Measurements from ENCODE around the gene PFDN5. TPM values are rescaled to one million over a fixed set of nuclear protein-coding genes. Genes with fewer than 3 reads are reported as not detected.

Gene PFDN5
- total and polyA plus RNA-seq, 10 of the 15 experiments (the other 5 are each of a cell fraction or from before 2014, with no cell fraction given), result 300 to 1,596 (median 495) TPM

DNA sequence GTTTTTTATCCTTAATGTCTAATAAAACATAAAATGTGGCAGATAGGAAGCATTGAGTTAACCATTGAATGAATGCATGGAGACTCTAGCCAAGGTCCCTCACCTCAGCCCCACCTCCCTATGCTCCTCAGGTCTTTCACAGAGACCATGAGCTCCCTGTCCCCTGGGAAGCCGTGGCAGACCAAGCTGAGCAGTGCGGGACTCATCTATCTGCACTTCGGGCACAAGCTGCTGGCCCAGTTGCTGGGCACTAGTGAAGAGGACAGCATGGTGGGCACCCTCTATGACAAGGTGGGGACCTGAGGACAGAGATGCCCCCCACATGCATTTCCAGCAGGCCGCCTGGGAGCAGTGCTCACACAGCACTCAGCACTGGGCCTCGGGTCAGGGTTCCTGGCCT lies 7.6 kb downstream of the PFDN5 start (continued):
- TF ChIP-seq TAF1 (IDR thresholded peaks at IDR 0.05; ENCODE audit: borderline replicate concordance, low read depth, low read length) (no peak), ATF7 (IDR thresholded peaks at IDR 0.05; ENCODE audit: low read depth) (no peak), NBN (IDR thresholded peaks at IDR 0.05) (no peak), GATAD2B (conservative IDR thresholded peaks at IDR 0.05; ENCODE audit: low read depth) (no peak), EP300 (IDR thresholded peaks at IDR 0.05; ENCODE audit: borderline replicate concordance in 1 of 2, control insufficient read depth in 1 of 2, low read depth in 2 of 2, low read length in 2 of 2) (no peak), TCF12 (IDR thresholded peaks at IDR 0.05; ENCODE audit: low read depth, low read length) (no peak), TARDBP (IDR thresholded peaks at IDR 0.05; ENCODE audit: borderline replicate concordance) (no peak)
- TF ChIP-seq, protein P1, sequence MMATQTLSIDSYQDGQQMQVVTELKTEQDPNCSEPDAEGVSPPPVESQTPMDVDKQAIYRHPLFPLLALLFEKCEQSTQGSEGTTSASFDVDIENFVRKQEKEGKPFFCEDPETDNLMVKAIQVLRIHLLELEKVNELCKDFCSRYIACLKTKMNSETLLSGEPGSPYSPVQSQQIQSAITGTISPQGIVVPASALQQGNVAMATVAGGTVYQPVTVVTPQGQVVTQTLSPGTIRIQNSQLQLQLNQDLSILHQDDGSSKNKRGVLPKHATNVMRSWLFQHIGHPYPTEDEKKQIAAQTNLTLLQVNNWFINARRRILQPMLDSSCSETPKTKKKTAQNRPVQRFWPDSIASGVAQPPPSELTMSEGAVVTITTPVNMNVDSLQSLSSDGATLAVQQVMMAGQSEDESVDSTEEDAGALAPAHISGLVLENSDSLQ (IDR thresholded peaks at IDR 0.05), result no peak
- TF ChIP-seq, protein P2, sequence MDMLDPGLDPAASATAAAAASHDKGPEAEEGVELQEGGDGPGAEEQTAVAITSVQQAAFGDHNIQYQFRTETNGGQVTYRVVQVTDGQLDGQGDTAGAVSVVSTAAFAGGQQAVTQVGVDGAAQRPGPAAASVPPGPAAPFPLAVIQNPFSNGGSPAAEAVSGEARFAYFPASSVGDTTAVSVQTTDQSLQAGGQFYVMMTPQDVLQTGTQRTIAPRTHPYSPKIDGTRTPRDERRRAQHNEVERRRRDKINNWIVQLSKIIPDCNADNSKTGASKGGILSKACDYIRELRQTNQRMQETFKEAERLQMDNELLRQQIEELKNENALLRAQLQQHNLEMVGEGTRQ (IDR thresholded peaks at IDR 0.05; ENCODE audit: borderline replicate concordance, low read depth, low read length), result no peak

DNA sequence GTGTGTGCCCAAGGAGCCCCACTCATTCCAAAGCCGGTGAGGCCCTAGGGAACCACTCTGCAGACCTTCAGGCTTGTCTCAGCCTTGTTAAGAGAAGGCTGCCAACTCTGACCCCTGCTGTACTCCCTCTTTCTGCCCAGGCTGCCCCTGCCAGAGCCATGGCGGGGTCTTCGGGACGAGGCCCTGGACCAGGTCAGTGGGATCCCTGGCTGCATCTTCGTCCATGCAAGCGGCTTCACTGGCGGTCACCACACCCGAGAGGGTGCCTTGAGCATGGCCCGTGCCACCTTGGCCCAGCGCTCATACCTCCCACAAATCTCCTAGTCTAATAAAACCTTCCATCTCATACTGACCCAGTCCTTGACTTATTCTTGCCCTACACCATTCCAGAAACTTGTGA lies 11.5 kb downstream of the PFDN5 start:
- no peak overlapping the region for H3K4me2 ChIP-seq (ENCODE audit: control insufficient read depth, insufficient read depth)
- no peak overlapping the region for H3K27ac ChIP-seq (ENCODE audit: control insufficient read depth, insufficient read depth)
- no peaks in the 10 kb centered on the region for H3K9me3 ChIP-seq (replicated peaks; ENCODE audit: control insufficient read depth, insufficient read depth, low read length)
- no TSS peak for BruUV-seq (replicated peaks)
- H3K79me2 ChIP-seq (ENCODE audit: control insufficient read depth, insufficient read depth, low read length), result no peaks in the 10 kb centered on the region
- H3K9ac ChIP-seq (ENCODE audit: control insufficient read depth, insufficient read depth, low read length), result no peak overlapping the region
- intact Hi-C loops (cut with micrococcal nuclease; ENCODE audit: unreplicated experiment), result no loop called here
- no peak for FAIRE-seq
- no peaks in the 10 kb centered on the region for H3K27me3 ChIP-seq (replicated peaks in 1 of 2; ENCODE audit: control insufficient read depth in 2 of 2, insufficient read depth in 2 of 2, low read length in 1 of 2)
- no peak for ATAC-seq
- ChIA-PET RAD21 (ENCODE audit: unreplicated experiment) (no interaction called here), SMC1A (ENCODE audit: uncharacterized antibody, unreplicated experiment) (no interaction called here), POLR2A (no interaction called here), CTCF (no interaction called here)
- H3K36me3 ChIP-seq (ENCODE audit: control insufficient read depth in 2 of 2, insufficient read depth in 2 of 2, low read length in 1 of 2), result peaks cover 14 to 21% of the 10 kb centered on the region in 2 experiments
- no peak for DNase-seq (ENCODE audit: low read depth, low spot score)
- H4K20me1 ChIP-seq (ENCODE audit: control insufficient read depth, insufficient read depth), result no peaks in the 10 kb centered on the region
- no peak overlapping the region for H3K4me3 ChIP-seq
- in situ Hi-C loops (cut with MboI), result no loop called here
- H3K4me1 ChIP-seq (ENCODE audit: control insufficient read depth, insufficient read depth, low read length), result no peaks in the 10 kb centered on the region; the same call in 1 of the 2 replicates
- 95% methylated on average over 10 of the region's 10 CpGs for WGBS (ENCODE audit: insufficient coverage, insufficient replicate concordance, low lambda C conversion rate, missing lambda C conversion rate)
- H2AFZ ChIP-seq (ENCODE audit: control insufficient read depth, low read depth, low read length), result no peak overlapping the region
- TF ChIP-seq HDAC6 (IDR thresholded peaks at IDR 0.05; ENCODE audit: unreplicated experiment) (no peak), EZH2 (IDR thresholded peaks at IDR 0.05; ENCODE audit: borderline replicate concordance, control insufficient read depth, low read depth, low read length) (no peak), TAF1 (IDR thresholded peaks at IDR 0.05; ENCODE audit: borderline replicate concordance, low read depth, low read length) (no peak), KLF5 (IDR thresholded peaks at IDR 0.05; ENCODE audit: partially characterized antibody) (no peak), KAT2A (conservative IDR thresholded peaks at IDR 0.05; ENCODE audit: control insufficient read depth, low read depth, low read length) (no peak), RUNX3 (IDR thresholded peaks at IDR 0.05; ENCODE audit: low read length) (no peak), ZNF384 (IDR thresholded peaks at IDR 0.05; ENCODE audit: borderline replicate concordance, low read depth, low read length) (no peak), REST (IDR thresholded peaks at IDR 0.05; ENCODE audit: low read depth, low read length) (no peak), CHD1 (IDR thresholded peaks at IDR 0.05; ENCODE audit: low read depth, low read length) (no peak)
- TF ChIP-seq, protein P3, sequence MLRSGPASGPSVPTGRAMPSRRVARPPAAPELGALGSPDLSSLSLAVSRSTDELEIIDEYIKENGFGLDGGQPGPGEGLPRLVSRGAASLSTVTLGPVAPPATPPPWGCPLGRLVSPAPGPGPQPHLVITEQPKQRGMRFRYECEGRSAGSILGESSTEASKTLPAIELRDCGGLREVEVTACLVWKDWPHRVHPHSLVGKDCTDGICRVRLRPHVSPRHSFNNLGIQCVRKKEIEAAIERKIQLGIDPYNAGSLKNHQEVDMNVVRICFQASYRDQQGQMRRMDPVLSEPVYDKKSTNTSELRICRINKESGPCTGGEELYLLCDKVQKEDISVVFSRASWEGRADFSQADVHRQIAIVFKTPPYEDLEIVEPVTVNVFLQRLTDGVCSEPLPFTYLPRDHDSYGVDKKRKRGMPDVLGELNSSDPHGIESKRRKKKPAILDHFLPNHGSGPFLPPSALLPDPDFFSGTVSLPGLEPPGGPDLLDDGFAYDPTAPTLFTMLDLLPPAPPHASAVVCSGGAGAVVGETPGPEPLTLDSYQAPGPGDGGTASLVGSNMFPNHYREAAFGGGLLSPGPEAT (IDR thresholded peaks at IDR 0.05; ENCODE audit: low read depth), result no peak

Data from GM12878 (cell line).